Activated CD8-positive, alpha-beta T cell treated with anti-CD3 and anti-CD28 coated beads, Interleukin-2, amount 10 ng/mL, durations not matched to agents 7 days and 5 days (primary cell): Measurements from ENCODE around the gene TSPYL4. TPM values are rescaled to one million over a fixed set of nuclear protein-coding genes. Genes with fewer than 3 reads are reported as not detected.

Experiments used
- ATAC-seq: fragments of 150-1000 bp; cut with Tn5 transposase; one replicate; pipeline ENCODE4 v1.10.0; 2021; ENCODE audit warnings: moderate library complexity
- CTCF ChIA-PET: fragments of 350-600 bp; sonication (Branson Sonifier 250); formaldehyde crosslinking; loops from one replicate; lab custom pipeline; 2021; ENCODE audit warnings: antibody characterized with exemption; lab: Charles Lee
- POLR2A ChIA-PET: fragments of 350-600 bp; sonication (Branson Sonifier 250); formaldehyde crosslinking; loops from one replicate; lab custom pipeline; 2021; ENCODE audit warnings: antibody characterized with exemption; lab: Charles Lee
- DNase-seq: peaks from one replicate; pipeline ENCODE4 v3.0.0-alpha.2; 2020
- H3K27ac Mint-ChIP-seq: one replicate; pipeline ENCODE4 v1.8.0; 2021; ENCODE audit warnings: mild to moderate bottlenecking, mixed read lengths
- H3K27me3 Mint-ChIP-seq: one replicate; pipeline ENCODE4 v1.8.0; 2021; ENCODE audit warnings: low read depth, mixed read lengths
- H3K36me3 Mint-ChIP-seq: one replicate; pipeline ENCODE4 v1.8.0; 2021; ENCODE audit warnings: low read depth, mixed read lengths
- H3K4me1 Mint-ChIP-seq: one replicate; pipeline ENCODE4 v1.8.0; 2021; ENCODE audit warnings: low read depth, mixed read lengths
- H3K4me3 Mint-ChIP-seq: one replicate; pipeline ENCODE4 v1.8.0; 2021; ENCODE audit warnings: mild to moderate bottlenecking, mixed read lengths
- H3K9me3 Mint-ChIP-seq: one replicate; pipeline ENCODE4 v1.8.0; 2022; ENCODE audit warnings: mixed read lengths; ENCODE audit not compliant: insufficient read depth
- total RNA-seq, 2 experiments: library from RNA; stranded (reverse); gene quantifications; one replicate each; pipeline ENCODE4 v1.2.3, GENCODE V29; 2021

TSPYL4 gene
- total RNA-seq, 2 experiments from 2014 or later, result 19.3 to 19.8 TPM

DNA sequence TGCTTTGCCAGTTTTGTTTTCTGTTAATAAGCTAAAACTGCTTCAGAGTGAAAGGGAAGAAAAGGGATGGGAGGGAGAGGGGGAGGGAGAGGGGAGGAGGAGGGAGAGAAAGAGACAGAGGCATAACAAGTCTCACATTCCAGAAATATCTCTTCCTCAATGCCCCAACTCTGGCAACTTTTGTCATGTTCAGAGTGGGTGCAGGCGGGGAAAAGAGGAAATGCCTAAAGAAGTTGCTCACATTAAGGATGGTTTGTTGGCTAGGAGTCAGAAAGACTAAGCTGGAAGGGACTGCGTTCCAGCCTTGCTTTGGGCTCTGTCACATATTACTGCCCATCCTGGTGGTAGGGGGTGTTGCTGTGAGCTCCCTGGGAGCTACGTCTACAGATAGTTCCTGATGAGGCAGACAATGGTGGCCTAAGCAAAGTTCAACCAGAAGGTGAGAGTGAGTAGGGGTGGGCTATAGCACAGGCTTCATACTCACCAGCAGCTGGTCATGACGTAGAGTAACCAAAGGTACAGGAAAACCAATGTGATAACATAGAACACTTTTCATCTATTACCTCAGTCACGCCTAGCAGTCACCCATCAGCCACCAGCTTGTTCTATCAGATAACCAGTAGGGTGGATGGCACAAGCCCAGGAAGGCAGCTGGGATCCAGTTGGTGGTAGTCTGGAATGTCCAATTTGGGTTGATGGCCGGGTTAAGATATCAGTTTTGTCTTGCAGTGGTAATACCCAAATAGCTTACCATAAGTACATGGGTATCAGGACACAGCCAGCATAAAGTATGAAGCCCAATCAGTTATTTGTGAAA, 2.1 kb downstream of the TSPYL4 start:
- peak overlapping the region; percentile 44 for H3K4me3 Mint-ChIP-seq

DNA sequence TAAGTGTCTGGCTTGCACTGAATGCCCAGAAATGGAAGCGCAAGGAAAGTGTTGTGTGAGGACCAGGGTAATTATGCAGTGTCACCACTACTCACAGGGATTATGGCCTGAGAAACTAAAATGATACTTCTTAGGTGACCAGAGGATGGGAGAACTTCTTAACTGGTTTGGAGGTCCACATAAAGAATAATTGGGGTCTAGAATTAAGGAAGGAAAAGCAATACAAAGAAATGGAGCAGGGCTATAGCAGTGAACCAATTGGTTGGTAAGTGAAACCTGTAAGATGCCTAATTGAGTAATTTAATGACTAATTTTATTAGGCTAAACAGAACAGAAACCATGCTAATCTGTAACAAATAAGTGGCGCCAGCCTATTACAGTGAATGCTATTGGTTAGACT, 5.3 kb downstream of the TSPYL4 start:
- Mint-ChIP-seq H3K4me1 (peaks cover 31% of the 10 kb centered on the region), H3K36me3 (peaks cover 17% of the 10 kb centered on the region), H3K4me3 (no peak overlapping the region), H3K27me3 (no peaks in the 10 kb centered on the region), H3K9me3 (no peaks in the 10 kb centered on the region), H3K27ac (no peak overlapping the region)
- ChIA-PET POLR2A (no interaction called here), CTCF (no interaction called here)
- DNase-seq, result no peak
- ATAC-seq, result no peak

More for the DNA sequence above, 2.1 kb downstream of the TSPYL4 start:
- CTCF ChIA-PET, result interaction anchor here (0.8 to 2.1 kb wide), 4 partner anchors 16 to 193 kb away, joined by 3 to 9 read pairs (median 5); no protein-coding TSS in a partner anchor
- peaks cover 31% of the 10 kb centered on the region for H3K4me1 Mint-ChIP-seq
- H3K27me3 Mint-ChIP-seq, result no peaks in the 10 kb centered on the region
- ATAC-seq (no peak), DNase-seq (no peak)
- H3K27ac Mint-ChIP-seq, result peak overlapping the region; percentile 67
- H3K36me3 Mint-ChIP-seq, result peaks cover 17% of the 10 kb centered on the region
- H3K9me3 Mint-ChIP-seq, result no peaks in the 10 kb centered on the region
- POLR2A ChIA-PET, result interaction anchor here (4.7 kb wide), 1 partner anchor 27 kb away, joined by 51 read pairs; the partner anchor contains the start of gene TSPYL1

DNA sequence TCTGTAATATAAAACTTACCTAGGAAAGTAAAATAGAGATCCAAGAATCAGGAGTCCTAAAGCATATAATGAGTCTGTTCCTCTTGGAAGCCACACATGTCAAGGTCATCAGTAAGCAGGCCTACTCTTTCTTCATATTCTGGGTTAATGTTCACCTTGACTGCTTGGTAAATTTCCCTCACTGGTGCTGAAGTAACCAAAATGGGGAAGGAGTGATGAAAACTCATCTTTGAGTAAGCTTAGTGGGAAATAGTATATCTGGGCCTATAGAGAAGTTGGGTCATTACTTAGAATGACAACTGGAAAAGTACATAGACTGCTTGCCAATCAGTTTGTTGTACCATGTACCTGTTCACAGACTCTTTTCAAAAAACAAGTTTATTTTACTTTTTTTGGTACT, 6.6 kb downstream of the TSPYL4 start:
- ChIA-PET CTCF (no interaction called here), POLR2A (no interaction called here)
- H3K9me3 Mint-ChIP-seq, result no peaks in the 10 kb centered on the region
- H3K27me3 Mint-ChIP-seq, result no peaks in the 10 kb centered on the region
- ATAC-seq (no peak), DNase-seq (no peak)
- peaks cover 15% of the 10 kb centered on the region for H3K36me3 Mint-ChIP-seq
- peaks cover 29% of the 10 kb centered on the region for H3K4me1 Mint-ChIP-seq
- H3K27ac Mint-ChIP-seq, result no peak overlapping the region
- H3K4me3 Mint-ChIP-seq, result no peak overlapping the region

DNA sequence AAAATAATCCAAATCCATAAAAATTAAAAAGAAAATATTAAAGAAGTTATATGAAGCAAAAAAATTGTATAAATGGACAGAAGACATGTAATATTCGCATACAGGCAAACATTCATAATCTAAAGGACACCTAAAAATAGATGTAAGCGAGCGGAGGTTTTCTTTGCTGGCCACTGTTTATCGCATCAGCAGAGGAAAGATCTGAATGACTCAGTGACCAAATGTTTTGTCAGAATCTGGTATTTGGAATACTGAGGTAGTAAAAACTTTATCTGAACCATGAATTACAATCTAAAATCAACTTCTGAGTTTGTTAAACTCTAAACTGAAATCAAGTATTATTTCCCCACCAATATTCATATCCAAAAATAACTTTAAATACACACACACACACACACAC, 7.8 kb downstream of the TSPYL4 start:
- POLR2A ChIA-PET, result interaction anchor here (0.9 kb wide), 1 partner anchor 8 kb away, joined by 4 read pairs; the partner anchor contains the start of gene TSPYL4
- Mint-ChIP-seq H3K27ac (no peak overlapping the region), H3K27me3 (no peaks in the 10 kb centered on the region), H3K9me3 (no peaks in the 10 kb centered on the region), H3K36me3 (peaks cover 9% of the 10 kb centered on the region), H3K4me1 (peaks cover 17% of the 10 kb centered on the region), H3K4me3 (no peak overlapping the region)
- ATAC-seq, result no peak
- CTCF ChIA-PET, result no interaction called here
- no peak for DNase-seq

DNA sequence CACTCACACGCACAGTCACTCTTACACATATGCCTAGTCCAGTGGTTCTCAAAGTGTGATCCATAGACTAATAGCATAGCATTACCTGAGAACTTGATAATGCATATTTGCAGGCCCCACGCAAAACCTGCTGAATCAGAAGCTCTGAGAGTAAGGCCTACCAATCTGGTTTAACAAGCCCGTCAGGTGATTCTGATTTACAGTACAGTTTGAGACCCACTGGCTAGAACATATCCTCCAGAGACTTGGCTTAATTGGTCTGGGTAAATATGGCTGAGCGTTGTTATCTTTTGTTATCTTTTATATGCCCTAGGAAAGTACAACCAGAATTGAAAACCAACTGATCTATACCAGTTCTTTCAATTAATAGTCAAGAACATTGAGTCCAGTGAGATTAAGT, 9.6 kb downstream of the TSPYL4 start:
- ATAC-seq, result no peak
- H3K27me3 Mint-ChIP-seq, result no peaks in the 10 kb centered on the region
- CTCF ChIA-PET, result no interaction called here
- H3K36me3 Mint-ChIP-seq, result no peaks in the 10 kb centered on the region
- DNase-seq, result no peak
- no peak overlapping the region for H3K27ac Mint-ChIP-seq
- POLR2A ChIA-PET, result no interaction called here
- H3K4me3 Mint-ChIP-seq, result no peak overlapping the region
- H3K4me1 Mint-ChIP-seq, result peaks cover 2% of the 10 kb centered on the region
- H3K9me3 Mint-ChIP-seq, result no peaks in the 10 kb centered on the region

DNA sequence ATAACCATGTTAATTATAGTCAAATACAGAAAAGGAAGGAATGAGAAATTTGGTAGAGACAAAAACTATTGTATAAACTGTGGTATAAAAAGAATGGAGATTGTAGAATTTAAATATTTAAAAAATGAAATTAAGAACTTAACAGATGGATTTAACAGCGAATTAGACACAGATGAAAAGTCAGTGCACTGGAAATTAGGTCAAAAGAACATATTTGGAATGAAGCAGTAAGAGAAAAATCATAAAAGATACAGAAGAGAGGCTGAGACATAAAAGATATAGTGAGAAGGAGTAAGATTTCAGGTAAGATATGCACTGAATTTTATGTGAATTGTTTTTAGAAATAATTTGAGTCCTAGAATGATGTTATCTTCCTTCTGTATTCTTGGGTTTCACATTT, 14.0 kb downstream of the TSPYL4 start:
- no peak for ATAC-seq
- Mint-ChIP-seq H3K9me3 (no peaks in the 10 kb centered on the region), H3K36me3 (no peaks in the 10 kb centered on the region), H3K4me1 (no peaks in the 10 kb centered on the region), H3K27ac (no peak overlapping the region), H3K27me3 (no peaks in the 10 kb centered on the region), H3K4me3 (no peak overlapping the region)
- no peak for DNase-seq
- ChIA-PET CTCF (no interaction called here), POLR2A (no interaction called here)

DNA sequence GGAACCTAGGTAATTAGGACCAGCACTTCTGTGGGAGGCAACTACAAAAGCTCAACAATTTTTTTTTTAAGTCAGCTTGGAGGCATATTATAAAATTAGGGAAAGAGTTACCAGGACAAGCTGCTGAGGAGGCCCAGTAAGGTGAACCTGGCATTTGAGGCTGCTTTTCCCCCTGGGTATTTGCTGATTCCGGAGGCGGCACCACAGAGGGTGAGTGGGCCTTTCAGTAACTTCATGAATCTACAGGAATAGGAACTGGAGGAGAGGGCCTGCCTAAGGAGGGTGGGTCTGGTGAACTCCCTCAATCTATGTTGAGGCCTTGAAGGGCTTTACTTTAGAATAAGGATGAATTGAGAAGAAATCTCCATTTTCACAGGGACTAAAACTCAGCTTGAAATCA, 14.6 kb downstream of the TSPYL4 start:
- no peaks in the 10 kb centered on the region for H3K9me3 Mint-ChIP-seq
- no peaks in the 10 kb centered on the region for H3K27me3 Mint-ChIP-seq
- ATAC-seq, result no peak
- no peak for DNase-seq
- ChIA-PET CTCF (interaction anchor here (1.4 kb wide), 1 partner anchor 21 kb away, joined by 3 read pairs; no protein-coding TSS in a partner anchor), POLR2A (no interaction called here)
- no peak overlapping the region for H3K4me3 Mint-ChIP-seq
- H3K27ac Mint-ChIP-seq, result no peak overlapping the region
- H3K36me3 Mint-ChIP-seq, result no peaks in the 10 kb centered on the region
- H3K4me1 Mint-ChIP-seq, result no peaks in the 10 kb centered on the region

DNA sequence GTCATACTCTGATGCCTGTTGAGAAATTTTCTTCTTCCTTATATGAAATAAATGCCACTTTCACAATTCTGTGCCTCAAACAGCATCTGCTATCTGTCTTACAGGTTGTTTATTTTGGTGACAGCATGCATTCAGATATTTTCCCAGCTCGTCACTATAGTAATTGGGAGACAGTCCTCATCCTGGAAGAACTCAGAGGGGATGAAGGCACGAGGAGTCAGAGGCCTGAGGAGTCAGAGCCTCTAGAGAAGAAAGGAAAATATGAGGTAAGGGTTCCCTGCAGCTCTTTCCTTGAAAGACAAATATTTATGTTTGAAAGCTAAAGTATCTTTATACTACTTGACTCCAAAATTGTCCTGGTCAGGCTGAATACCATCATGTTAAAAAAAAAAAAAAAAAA, 15.8 kb downstream of the TSPYL4 start:
- DNase-seq (no peak), ATAC-seq (no peak)
- ChIA-PET POLR2A (no interaction called here), CTCF (interaction anchor here (1.4 to 2.3 kb wide), 2 partner anchors 20 kb away, joined by 3 to 6 read pairs; no protein-coding TSS in a partner anchor)
- Mint-ChIP-seq H3K27me3 (no peaks in the 10 kb centered on the region), H3K36me3 (no peaks in the 10 kb centered on the region), H3K27ac (no peak overlapping the region), H3K9me3 (no peaks in the 10 kb centered on the region), H3K4me3 (no peak overlapping the region), H3K4me1 (no peaks in the 10 kb centered on the region)

DNA sequence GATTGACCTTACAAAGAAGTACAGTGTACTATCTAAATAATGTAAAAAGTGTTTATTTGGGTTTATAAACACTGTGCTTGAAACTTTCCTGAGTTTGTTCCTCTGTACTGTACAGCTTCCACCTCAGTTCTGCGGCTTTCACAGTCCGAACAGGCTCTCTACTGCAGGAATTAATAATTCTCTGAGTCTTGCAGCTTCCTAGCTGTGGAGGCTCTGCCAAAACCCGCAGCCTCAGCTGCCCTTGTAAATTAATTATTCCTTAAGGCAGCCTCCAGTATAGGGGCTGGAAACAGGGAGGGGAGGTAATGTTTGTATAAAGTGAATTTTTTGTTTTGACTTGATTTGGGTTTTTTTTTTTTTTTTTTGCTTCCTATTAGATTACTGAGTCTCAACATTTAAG, 19.2 kb downstream of the TSPYL4 start:
- DNase-seq, result no peak
- Mint-ChIP-seq H3K4me3 (no peak overlapping the region), H3K27me3 (no peaks in the 10 kb centered on the region), H3K27ac (no peak overlapping the region), H3K4me1 (no peaks in the 10 kb centered on the region), H3K9me3 (no peaks in the 10 kb centered on the region), H3K36me3 (no peaks in the 10 kb centered on the region)
- ChIA-PET CTCF (no interaction called here), POLR2A (no interaction called here)
- ATAC-seq, result no peak

DNA sequence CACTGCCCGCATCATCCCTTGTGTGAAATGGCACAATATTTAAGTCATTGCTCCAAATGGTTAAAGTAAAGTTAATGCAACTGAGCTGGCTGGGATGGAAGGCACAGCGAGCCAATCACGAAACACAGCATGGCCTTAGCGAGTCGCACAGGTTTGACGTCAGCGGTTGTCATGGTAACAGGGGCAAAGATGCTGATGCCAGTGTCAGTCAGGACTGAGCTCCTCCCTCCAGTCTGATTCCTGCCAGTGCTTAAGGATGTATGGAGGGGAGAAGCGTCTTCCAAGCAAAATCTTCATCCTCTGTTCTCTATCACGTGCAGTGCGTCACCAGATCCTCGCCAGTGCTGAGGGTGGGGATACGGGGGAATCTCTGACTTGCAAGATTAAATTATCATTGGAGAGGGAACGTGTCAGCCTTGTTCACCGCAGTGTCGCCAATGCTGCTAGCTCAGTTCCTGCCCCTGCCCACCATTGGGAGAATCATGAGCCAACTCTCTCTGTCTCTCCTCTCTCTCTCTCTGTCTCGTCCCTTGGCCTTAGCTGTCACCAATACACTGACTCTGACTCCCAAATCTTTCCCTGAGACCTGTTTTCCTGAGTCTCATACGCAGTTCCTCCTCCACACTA, 24.5 kb downstream of the TSPYL4 start:
- H3K4me1 Mint-ChIP-seq, result no peaks in the 10 kb centered on the region
- POLR2A ChIA-PET, result no interaction called here
- ATAC-seq, result no peak
- no peaks in the 10 kb centered on the region for H3K9me3 Mint-ChIP-seq
- H3K27ac Mint-ChIP-seq, result no peak overlapping the region
- no peak overlapping the region for H3K4me3 Mint-ChIP-seq
- H3K36me3 Mint-ChIP-seq, result no peaks in the 10 kb centered on the region
- H3K27me3 Mint-ChIP-seq, result no peaks in the 10 kb centered on the region
- CTCF ChIA-PET, result interaction anchor here (1.1 to 2.6 kb wide), 3 partner anchors 9 to 42 kb away, joined by 3 to 19 read pairs (median 3); no protein-coding TSS in a partner anchor
- DNase-seq, result no peak

DNA sequence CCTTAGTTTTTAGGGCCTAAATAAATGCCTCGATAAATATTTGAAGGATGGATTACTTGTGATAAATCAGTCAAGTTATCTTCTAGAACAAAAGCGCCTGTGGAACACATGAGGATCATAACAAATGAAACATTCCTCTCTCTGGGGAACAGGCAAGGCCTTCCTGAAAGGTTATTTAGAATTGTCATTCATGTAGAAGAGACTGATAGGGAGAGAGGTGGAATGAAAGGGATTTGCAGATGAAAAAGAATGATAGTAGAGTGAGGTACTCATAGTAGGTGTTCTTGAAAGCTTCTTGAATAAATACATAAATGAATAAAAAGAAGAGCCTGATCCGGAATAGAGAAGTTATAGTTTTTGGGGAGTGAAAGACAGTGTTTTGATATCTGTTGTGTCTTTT, 30.5 kb downstream of the TSPYL4 start:
- DNase-seq (no peak), ATAC-seq (no peak)
- Mint-ChIP-seq H3K36me3 (no peaks in the 10 kb centered on the region), H3K9me3 (no peaks in the 10 kb centered on the region), H3K27ac (no peak overlapping the region), H3K27me3 (no peaks in the 10 kb centered on the region), H3K4me1 (no peaks in the 10 kb centered on the region), H3K4me3 (no peak overlapping the region)
- ChIA-PET CTCF (no interaction called here), POLR2A (no interaction called here)

DNA sequence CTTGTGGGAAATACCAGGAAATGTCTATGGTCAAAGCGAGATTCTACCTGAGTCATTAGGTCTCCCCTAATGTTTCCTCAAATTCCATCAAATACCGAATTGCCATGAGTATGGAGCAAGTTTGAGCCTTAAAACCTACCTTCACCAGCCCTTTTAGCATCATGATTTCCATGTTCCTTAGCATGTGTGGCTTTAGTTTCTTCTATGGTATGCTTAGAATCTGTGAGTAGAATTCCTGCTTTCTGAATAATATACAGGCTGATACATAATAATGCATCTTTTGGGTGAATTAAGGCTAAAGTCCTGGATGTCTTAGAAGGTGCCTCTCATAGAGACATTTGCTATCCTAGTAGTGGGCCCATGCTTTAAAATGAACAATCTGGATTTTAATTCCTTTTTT, 32.0 kb downstream of the TSPYL4 start:
- Mint-ChIP-seq H3K9me3 (no peaks in the 10 kb centered on the region), H3K4me1 (no peaks in the 10 kb centered on the region), H3K27me3 (no peaks in the 10 kb centered on the region), H3K4me3 (no peak overlapping the region), H3K36me3 (no peaks in the 10 kb centered on the region), H3K27ac (no peak overlapping the region)
- ChIA-PET CTCF (no interaction called here), POLR2A (no interaction called here)
- no peak for DNase-seq
- ATAC-seq, result no peak
